Neural progenitor cell (in vitro differentiated cells): Measurements from ENCODE around the gene LYRM1. TPM values are rescaled to one million over a fixed set of nuclear protein-coding genes. Genes with fewer than 3 reads are reported as not detected.

Experiments
- DNase-seq: peaks from one replicate; pipeline ENCODE4 v3.0.0-alpha.2; 2016; ENCODE audit warnings: low spot score
- H2AFZ ChIP-seq: fragments of 200-600 bp; sonication (generic); replicated peaks from 2 replicates; pipeline ENCODE4 v1.6.1; 2016; ENCODE audit warnings: antibody characterized with exemption
- H3F3A ChIP-seq: fragments of 200-600 bp; sonication (generic); 2 replicates; pipeline ENCODE4 v1.6.1; 2016; ENCODE audit warnings: antibody characterized with exemption, low read depth
- H3K27ac ChIP-seq: fragments of 200-600 bp; sonication (generic); 2 replicates; pipeline ENCODE4 v1.5.1; 2016; ENCODE audit warnings: mild to moderate bottlenecking
- H3K27me3 ChIP-seq: fragments of 200-600 bp; sonication (generic); 2 replicates; pipeline ENCODE4 v1.6.1; 2016; ENCODE audit warnings: mild to moderate bottlenecking, moderate library complexity
- H3K36me3 ChIP-seq: fragments of 200-600 bp; sonication (generic); 2 replicates; pipeline ENCODE4 v1.5.1; 2016
- H3K4me1 ChIP-seq: fragments of 200-600 bp; sonication (generic); 2 replicates; pipeline ENCODE4 v1.6.1; 2016; ENCODE audit warnings: mixed run types
- H3K4me2 ChIP-seq: fragments of 200-600 bp; sonication (generic); 2 replicates; pipeline ENCODE4 v1.6.1; 2016
- H3K4me3 ChIP-seq: fragments of 200-600 bp; sonication (generic); 2 replicates; pipeline ENCODE4 v1.5.1; 2016
- H3K79me2 ChIP-seq: fragments of 200-600 bp; sonication (generic); 2 replicates; pipeline ENCODE4 v1.6.1; 2016; ENCODE audit warnings: low read depth
- H3K9ac ChIP-seq: fragments of 200-600 bp; sonication (generic); 2 replicates; pipeline ENCODE4 v1.6.1; 2016
- H3K9me3 ChIP-seq: fragments of 200-600 bp; sonication (generic); 2 replicates; pipeline ENCODE4 v1.5.1; 2016; ENCODE audit warnings: low read depth
- H4K20me1 ChIP-seq: fragments of 200-600 bp; sonication (generic); 2 replicates; pipeline ENCODE4 v1.6.1; 2016; ENCODE audit warnings: low read depth
- H3K27ac Mint-ChIP-seq: 3 replicates; pipeline ENCODE4 v1.8.0; 2021; ENCODE audit warnings: mixed read lengths
- H3K27me3 Mint-ChIP-seq: 2 replicates; pipeline ENCODE4 v1.8.0; 2022; ENCODE audit warnings: low read depth, mild to moderate bottlenecking, inconsistent platforms, moderate library complexity, mixed read lengths; ENCODE audit not compliant: insufficient read depth
- H3K36me3 Mint-ChIP-seq: 3 replicates; pipeline ENCODE4 v1.8.0; 2021; ENCODE audit warnings: mixed read lengths
- H3K4me1 Mint-ChIP-seq: 3 replicates; pipeline ENCODE4 v1.8.0; 2021; ENCODE audit warnings: mixed read lengths
- H3K4me3 Mint-ChIP-seq: 3 replicates; pipeline ENCODE4 v1.8.0; 2021; ENCODE audit warnings: mild to moderate bottlenecking, moderate library complexity, mixed read lengths
- H3K9me3 Mint-ChIP-seq: 3 replicates; pipeline ENCODE4 v1.8.0; 2020; ENCODE audit warnings: mixed read lengths
- CTCF ChIP-seq: fragments of 200-600 bp; sonication (generic); IDR thresholded peaks from 2 replicates; pipeline ENCODE4 v1.5.1; 2017; ENCODE audit warnings: antibody characterized with exemption, mild to moderate bottlenecking
- EZH2 ChIP-seq: fragments of 200-600 bp; sonication (generic); IDR thresholded peaks from 2 replicates; pipeline ENCODE4 v1.6.1; 2017; ENCODE audit warnings: antibody characterized with exemption, mild to moderate bottlenecking, moderate library complexity
- EZH2phosphoT487 ChIP-seq: fragments of 200-600 bp; sonication (generic); IDR thresholded peaks from 2 replicates; pipeline ENCODE4 v1.6.1; 2017; ENCODE audit warnings: antibody characterized with exemption
- total RNA-seq: library from RNA; depleted of rRNA; stranded (reverse); fragments of >200 nt; gene quantifications from 2 replicates; pipeline ENCODE4 v1.2.3, GENCODE V29; 2015; ENCODE audit warnings: low replicate concordance

LYRM1 gene
- total RNA-seq, 1 donor from 2014 or later, result 61.8 TPM

DNA sequence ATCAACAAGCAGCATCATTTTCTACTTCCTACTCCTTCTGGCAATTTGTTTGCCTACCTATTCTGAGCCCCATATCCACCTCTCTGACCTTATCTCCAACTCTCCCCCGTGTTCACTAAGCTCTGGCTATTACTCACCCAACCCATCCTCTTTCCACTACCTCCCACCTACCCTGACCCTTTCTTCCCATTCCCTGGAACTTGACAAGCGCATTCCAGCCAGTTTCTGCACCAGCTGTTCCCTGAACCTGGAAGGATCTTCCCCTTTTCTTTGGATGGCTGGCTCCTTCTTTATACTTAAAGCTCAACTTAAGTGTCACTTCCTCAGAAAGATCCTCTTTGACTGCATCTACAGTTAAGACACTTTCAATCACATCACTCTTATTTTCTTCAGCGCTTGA, 2.6 kb upstream of the LYRM1 start:
- TF ChIP-seq EZH2phosphoT487 (no peak), CTCF (no peak), EZH2 (no peak)
- Histone ChIP-seq H3K9me3 (no peaks in the 10 kb centered on the region), H3K4me1 (peaks cover 28% of the 10 kb centered on the region), H3K4me3 (peak overlapping the region; percentile 89), H3K27me3 (no peaks in the 10 kb centered on the region), H3K79me2 (peaks cover 89% of the 10 kb centered on the region), H3F3A (peaks cover 6% of the 10 kb centered on the region), H3K4me2 (peak overlapping the region; percentile 92), H3K9ac (no peak overlapping the region), H2AFZ (no peak overlapping the region), H4K20me1 (peaks cover 19% of the 10 kb centered on the region), H3K36me3 (no peaks in the 10 kb centered on the region), H3K27ac (no peak overlapping the region)
- peaks cover 29% of the 10 kb centered on the region for H3K4me1 Mint-ChIP-seq
- H3K36me3 Mint-ChIP-seq, result no peaks in the 10 kb centered on the region
- H3K27me3 Mint-ChIP-seq, result peaks cover 2% of the 10 kb centered on the region
- H3K27ac Mint-ChIP-seq, result no peak overlapping the region
- peak overlapping the region; percentile 8 for H3K4me3 Mint-ChIP-seq
- no peak for DNase-seq
- no peaks in the 10 kb centered on the region for H3K9me3 Mint-ChIP-seq

DNA sequence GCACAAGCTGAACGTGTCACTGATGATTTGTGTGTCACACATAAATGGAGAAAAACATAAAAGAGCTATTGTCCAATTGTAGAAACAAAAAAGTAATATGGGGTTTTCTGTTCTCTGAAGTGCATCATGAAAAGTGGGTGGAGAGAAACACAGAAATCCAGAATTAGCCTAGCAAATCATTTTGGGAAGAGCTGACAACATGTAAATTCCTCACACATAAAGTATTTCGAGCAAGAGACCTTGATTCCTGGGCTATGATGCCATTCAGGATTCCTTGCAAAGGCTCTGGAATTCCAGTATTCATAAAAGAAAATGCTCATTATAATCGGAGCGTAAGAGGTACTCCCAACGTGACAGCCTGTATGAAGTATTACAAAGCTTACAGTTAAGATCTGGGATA, 1.5 kb upstream of the LYRM1 start:
- Histone ChIP-seq H3K27me3 (no peaks in the 10 kb centered on the region), H3K79me2 (peaks cover 89% of the 10 kb centered on the region), H3K9ac (peak overlapping the region; percentile 82), H4K20me1 (peaks cover 28% of the 10 kb centered on the region), H3K4me2 (peak overlapping the region; percentile 92), H3K27ac (no peak overlapping the region), H2AFZ (no peak overlapping the region), H3F3A (peaks cover 6% of the 10 kb centered on the region), H3K9me3 (no peaks in the 10 kb centered on the region), H3K4me3 (peak overlapping the region; percentile 89), H3K4me1 (peaks cover 28% of the 10 kb centered on the region), H3K36me3 (no peaks in the 10 kb centered on the region)
- no peaks in the 10 kb centered on the region for H3K9me3 Mint-ChIP-seq
- peak overlapping the region; percentile 42 for H3K27ac Mint-ChIP-seq
- H3K36me3 Mint-ChIP-seq, result no peaks in the 10 kb centered on the region
- DNase-seq, result no peak
- H3K4me3 Mint-ChIP-seq, result peak overlapping the region; percentile 92
- TF ChIP-seq EZH2 (no peak), EZH2phosphoT487 (no peak), CTCF (no peak)
- H3K4me1 Mint-ChIP-seq, result peaks cover 34% of the 10 kb centered on the region
- peaks cover 2% of the 10 kb centered on the region for H3K27me3 Mint-ChIP-seq

GRCh38 chr16:20899477-20900298, 883 bp upstream of the LYRM1 start:
- peak overlapping the region; percentile 89 for H3K4me3 ChIP-seq
- H3K36me3 ChIP-seq, result no peaks in the 10 kb centered on the region
- H3K27me3 ChIP-seq, result no peaks in the 10 kb centered on the region
- peak overlapping the region; percentile 82 for H3K9ac ChIP-seq
- peaks cover 6% of the 10 kb centered on the region for H3F3A ChIP-seq
- no peaks in the 10 kb centered on the region for H3K36me3 Mint-ChIP-seq
- H3K27me3 Mint-ChIP-seq, result peaks cover 2% of the 10 kb centered on the region
- H3K4me3 Mint-ChIP-seq, result peak overlapping the region; percentile 92
- TF ChIP-seq EZH2phosphoT487, result no peak
- no peak for TF ChIP-seq CTCF
- TF ChIP-seq EZH2, result no peak
- H4K20me1 ChIP-seq, result peaks cover 29% of the 10 kb centered on the region
- H3K9me3 Mint-ChIP-seq, result no peaks in the 10 kb centered on the region
- no peak overlapping the region for H3K27ac ChIP-seq
- H3K4me2 ChIP-seq, result peak overlapping the region; percentile 92
- H3K79me2 ChIP-seq, result peaks cover 88% of the 10 kb centered on the region
- H3K4me1 ChIP-seq, result peaks cover 28% of the 10 kb centered on the region
- no peaks in the 10 kb centered on the region for H3K9me3 ChIP-seq
- H3K4me1 Mint-ChIP-seq, result peaks cover 38% of the 10 kb centered on the region
- no peak overlapping the region for H2AFZ ChIP-seq
- peak overlapping the region; percentile 42 for H3K27ac Mint-ChIP-seq
- no peak for DNase-seq
